GM18499 (cell line): ENCODE data around the gene TCHHL1.
A peak's percentile ranks its signal among the peaks of the same experiment; 100 is the strongest.
"Not testable (repeated sequence)": the region's sequence is repeated elsewhere in the genome, so short reads cannot be mapped to it uniquely, and the experiment has no call there.

ENCODE experiments used
- ATAC-seq: cut with Tn5 transposase; IDR thresholded peaks from one replicate; pipeline ENCODE4 v1.9.1; 2021; ENCODE audit warnings: moderate number of reproducible peaks; ENCODE audit not compliant: insufficient read depth, unreplicated experiment

TCHHL1 gene

GRCh38 chr1:152096931-152097330 is 8.1 kb upstream of the TCHHL1 start:
- no peak for ATAC-seq

GRCh38 chr1:152086760-152087159 is 2.1 kb downstream of the TCHHL1 start:
- ATAC-seq, result no peak

GRCh38 chr1:152084853-152085252 is 4.0 kb downstream of the TCHHL1 start:
- ATAC-seq, result no peak

GRCh38 chr1:152081026-152081425 is 7.8 kb downstream of the TCHHL1 start:
- ATAC-seq, result not testable (repeated sequence)

- ATAC-seq, result not testable (repeated sequence)
Measured at GRCh38 chr1:152080494-152080893, 8.4 kb downstream of the TCHHL1 start.

GRCh38 chr1:152078831-152079441 is 9.9 kb downstream of the TCHHL1 start:
- no peak for ATAC-seq

GRCh38 chr1:152072311-152072710 is 16.6 kb downstream of the TCHHL1 start:
- no peak for ATAC-seq

- ATAC-seq, result no peak
Measured at GRCh38 chr1:152071123-152071522, 17.7 kb downstream of the TCHHL1 start.

- ATAC-seq, result no peak
Measured at GRCh38 chr1:152067929-152068328, 20.9 kb downstream of the TCHHL1 start.

GRCh38 chr1:152067150-152067549 is 21.7 kb downstream of the TCHHL1 start:
- no peak for ATAC-seq

GRCh38 chr1:152061952-152062351 is 26.9 kb downstream of the TCHHL1 start:
- no peak for ATAC-seq

GRCh38 chr1:152053375-152053774 is 35.5 kb downstream of the TCHHL1 start:
- no peak for ATAC-seq

- ATAC-seq, result no peak
Measured at GRCh38 chr1:152052606-152053005, 36.3 kb downstream of the TCHHL1 start.

- no peak for ATAC-seq
Measured at GRCh38 chr1:152050886-152051675, 37.8 kb downstream of the TCHHL1 start.

GRCh38 chr1:152049291-152050083 is 39.4 kb downstream of the TCHHL1 start:
- ATAC-seq, result no peak

- no peak for ATAC-seq
Measured at GRCh38 chr1:152048416-152049009, 40.4 kb downstream of the TCHHL1 start.

- peak; percentile 88 for ATAC-seq
Measured at GRCh38 chr1:152047730-152048415, 41.0 kb downstream of the TCHHL1 start.

- ATAC-seq, result no peak
Measured at GRCh38 chr1:152047413-152047729, 41.5 kb downstream of the TCHHL1 start.

GRCh38 chr1:152044386-152044785 is 44.5 kb downstream of the TCHHL1 start:
- no peak for ATAC-seq

GRCh38 chr1:152043870-152044269 is 45.0 kb downstream of the TCHHL1 start:
- ATAC-seq, result no peak
